Lower leg skin (tissue), 4 donors: ENCODE data around the gene ARSB. TPM values are rescaled to one million over a fixed set of nuclear protein-coding genes. Genes with fewer than 3 reads are reported as not detected.

Experiments used
- DNase-seq, 2 donors: peaks; one replicate each; pipeline ENCODE4 v3.0.0-alpha.2; 2019; ENCODE audit warnings: low spot score in 2 of 2
- H3K4me3 ChIP-seq: fragments of 200-600 bp; sonication (generic); 2 replicates; pipeline ENCODE4 v1.5.1; 2017; ENCODE audit warnings: mild to moderate bottlenecking, low read depth; ENCODE audit not compliant: poor library complexity, severe bottlenecking
- POLR2A ChIP-seq, 2 donors: fragments of 450-650 bp; IDR thresholded peaks; one replicate each; pipeline ENCODE4 v1.6.1; 2016 to 2017; ENCODE audit warnings: antibody characterized with exemption in 2 of 2, mild to moderate bottlenecking in 1 of 2, moderate library complexity in 1 of 2
- WGBS, 2 donors: methylation state at CpG; one replicate each; pipeline ENCODE4 v1.1.5; 2018; 5-methylcytosine and 5-hydroxymethylcytosine counted together
- intact Hi-C: fragments of 100-400 bp; cut with DNase I; formaldehyde crosslinking; loops from one replicate; pipeline ENCODE4 v1.15.0; 2023; ENCODE audit warnings: low total_unique reads
- total RNA-seq, 4 donors: library from RNA; depleted of rRNA; stranded (reverse); fragments of >200 nt; gene quantifications; one replicate each; pipeline ENCODE4 v1.1.0, GENCODE V29; 2016
- TF ChIP-seq, protein P1 (sequence below), 3 donors: fragments of 450-650 bp; IDR thresholded peaks; one replicate each; pipeline ENCODE4 v1.5.1; 2016; ENCODE audit warnings: antibody characterized with exemption in 3 of 3, mild to moderate bottlenecking in 3 of 3, moderate library complexity in 2 of 3

Gene ARSB
- total RNA-seq, 4 donors from 2014 or later, result 2.0 to 5.5 (median 2.4) TPM

- WGBS, 2 donors, result 39 to 45% methylated on average over 13 of the region's 13 CpGs
- no peak overlapping the region for H3K4me3 ChIP-seq
- no peak for DNase-seq
- TF ChIP-seq POLR2A (IDR thresholded peaks at IDR 0.05), result no peak
- TF ChIP-seq, protein P1, sequence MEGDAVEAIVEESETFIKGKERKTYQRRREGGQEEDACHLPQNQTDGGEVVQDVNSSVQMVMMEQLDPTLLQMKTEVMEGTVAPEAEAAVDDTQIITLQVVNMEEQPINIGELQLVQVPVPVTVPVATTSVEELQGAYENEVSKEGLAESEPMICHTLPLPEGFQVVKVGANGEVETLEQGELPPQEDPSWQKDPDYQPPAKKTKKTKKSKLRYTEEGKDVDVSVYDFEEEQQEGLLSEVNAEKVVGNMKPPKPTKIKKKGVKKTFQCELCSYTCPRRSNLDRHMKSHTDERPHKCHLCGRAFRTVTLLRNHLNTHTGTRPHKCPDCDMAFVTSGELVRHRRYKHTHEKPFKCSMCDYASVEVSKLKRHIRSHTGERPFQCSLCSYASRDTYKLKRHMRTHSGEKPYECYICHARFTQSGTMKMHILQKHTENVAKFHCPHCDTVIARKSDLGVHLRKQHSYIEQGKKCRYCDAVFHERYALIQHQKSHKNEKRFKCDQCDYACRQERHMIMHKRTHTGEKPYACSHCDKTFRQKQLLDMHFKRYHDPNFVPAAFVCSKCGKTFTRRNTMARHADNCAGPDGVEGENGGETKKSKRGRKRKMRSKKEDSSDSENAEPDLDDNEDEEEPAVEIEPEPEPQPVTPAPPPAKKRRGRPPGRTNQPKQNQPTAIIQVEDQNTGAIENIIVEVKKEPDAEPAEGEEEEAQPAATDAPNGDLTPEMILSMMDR (IDR thresholded peaks at IDR 0.05), result no peak
- intact Hi-C loops, result no loop called here
Measured at GRCh38 chr5:78771260-78772205, 213.6 kb downstream of the ARSB start.

DNA sequence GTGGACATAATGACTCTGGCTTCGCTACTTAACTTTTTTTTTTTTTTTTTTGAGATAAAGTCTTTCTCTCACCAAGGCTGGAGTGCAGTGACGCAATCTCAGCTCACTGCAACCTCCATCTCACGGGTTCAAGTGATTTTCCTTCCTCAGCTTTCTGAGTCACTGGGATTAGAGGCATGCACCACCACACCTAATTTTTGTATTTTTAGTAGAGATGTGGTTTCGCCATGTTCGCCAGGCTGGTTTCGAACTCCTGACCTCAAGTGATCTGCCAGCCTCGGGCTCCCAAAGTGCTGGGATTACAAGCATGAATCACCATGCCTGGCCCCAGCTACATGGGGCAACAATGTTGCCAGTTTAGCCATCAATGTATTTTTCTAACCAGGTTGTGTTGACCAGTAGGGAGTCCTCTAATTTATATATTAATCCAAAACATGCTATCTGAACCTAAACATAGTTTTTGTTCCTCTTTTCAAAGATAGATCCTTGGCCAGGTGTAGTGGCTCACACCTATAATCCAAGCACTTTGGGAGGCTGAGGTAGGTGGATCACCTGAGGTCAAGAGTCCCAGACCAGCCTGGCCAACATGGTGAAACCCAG, 216.2 kb downstream of the ARSB start:
- H3K4me3 ChIP-seq, result no peak overlapping the region
- TF ChIP-seq, protein P1 (IDR thresholded peaks at IDR 0.05), result no peak
- no peak for TF ChIP-seq POLR2A (IDR thresholded peaks at IDR 0.05)
- intact Hi-C loops, result no loop called here
- DNase-seq, result no peak
- WGBS, 2 donors, result 86 to 94% methylated on average over 7 of the region's 7 CpGs

GRCh38 chr5:78766412-78766762, 218.7 kb downstream of the ARSB start:
- H3K4me3 ChIP-seq, result no peak overlapping the region
- 79 to 91% methylated on average over 5 of the region's 5 CpGs for WGBS, 2 donors
- no peak for TF ChIP-seq POLR2A (IDR thresholded peaks at IDR 0.05)
- TF ChIP-seq, protein P1 (IDR thresholded peaks at IDR 0.05), result no peak
- intact Hi-C loops, result no loop called here
- DNase-seq, result no peak

DNA sequence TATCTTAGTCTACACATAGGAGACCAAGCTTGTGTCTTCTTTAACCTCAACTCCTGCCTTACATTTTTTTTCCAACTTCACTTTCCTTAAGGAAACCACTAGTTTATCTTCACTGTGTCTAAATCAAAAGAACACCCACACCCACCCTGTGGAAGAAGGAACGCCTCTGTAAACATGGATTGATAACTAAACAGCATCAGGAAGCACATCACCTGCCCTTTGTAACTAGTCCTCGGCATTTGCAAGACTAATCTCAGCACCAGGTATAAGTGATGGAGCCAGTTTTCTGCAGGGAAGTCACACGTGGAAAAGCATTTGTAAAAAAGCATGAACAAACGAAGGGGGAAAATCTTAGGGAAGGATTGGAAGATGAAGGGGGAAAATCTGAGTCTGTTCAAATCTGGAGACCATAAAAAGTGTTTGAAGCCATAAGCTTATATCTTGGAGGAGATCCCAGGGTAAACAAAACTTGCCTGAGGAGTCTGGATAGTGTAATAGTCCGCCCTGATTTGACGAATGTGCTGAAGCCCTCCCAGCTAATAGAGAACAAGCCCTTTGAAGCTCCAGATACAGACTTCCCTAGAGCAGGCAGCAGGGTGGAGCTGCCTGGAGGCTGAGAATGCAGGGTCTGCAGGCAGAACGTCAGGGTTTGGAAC, 219.2 kb downstream of the ARSB start:
- 57 to 61% methylated on average over 7 of the region's 7 CpGs for WGBS, 2 donors
- H3K4me3 ChIP-seq, result no peak overlapping the region
- TF ChIP-seq, protein P1 (IDR thresholded peaks at IDR 0.05), result no peak
- TF ChIP-seq POLR2A (IDR thresholded peaks at IDR 0.05), result no peak
- no peak for DNase-seq
- intact Hi-C loops, result no loop called here

- WGBS, 2 donors, result 82 to 86% methylated on average over 5 of the region's 5 CpGs
- intact Hi-C loops, result no loop called here
- H3K4me3 ChIP-seq, result no peak overlapping the region
- TF ChIP-seq POLR2A (IDR thresholded peaks at IDR 0.05), result no peak
- TF ChIP-seq, protein P1 (IDR thresholded peaks at IDR 0.05), result no peak
- DNase-seq, result no peak
Measured at GRCh38 chr5:78765116-78765515, 220.0 kb downstream of the ARSB start.
